DOHH2 (cell line): Measurements from ENCODE around the gene KRTAP12-4.
"Not testable (repeated sequence)": the region's sequence is repeated elsewhere in the genome, so short reads cannot be mapped to it uniquely, and the experiment has no call there.

Experiments
- H3F3A ChIP-seq: fragments of 200-600 bp; sonication (generic), shearing (Covaris generic); 2 replicates; pipeline ENCODE4 v1.6.0; 2016; ENCODE audit warnings: antibody characterized with exemption, mild to moderate bottlenecking; ENCODE audit not compliant: control insufficient read depth, insufficient read depth
- H3K27ac ChIP-seq: fragments of 200-600 bp; sonication (generic); 2 replicates; pipeline ENCODE4 v1.5.1; 2014; ENCODE audit warnings: low read depth, mild to moderate bottlenecking, low read length, moderate library complexity
- H3K27me3 ChIP-seq: fragments of 200-600 bp; sonication (generic); 2 replicates; pipeline ENCODE4 v1.6.1; 2014; ENCODE audit warnings: mild to moderate bottlenecking, low read length, mixed read lengths; ENCODE audit not compliant: control insufficient read depth
- H3K36me3 ChIP-seq: fragments of 200-600 bp; sonication (generic); 2 replicates; pipeline ENCODE4 v1.6.1; 2014; ENCODE audit warnings: mild to moderate bottlenecking, low read length, moderate library complexity, mixed read lengths; ENCODE audit not compliant: control insufficient read depth
- H3K4me1 ChIP-seq: fragments of 200-600 bp; sonication (generic); 2 replicates; pipeline ENCODE4 v1.6.1; 2014; ENCODE audit warnings: mild to moderate bottlenecking, low read length, mixed read lengths; ENCODE audit not compliant: control insufficient read depth
- H3K4me2 ChIP-seq: fragments of 200-600 bp; sonication (generic); 2 replicates; pipeline ENCODE4 v1.6.0; 2014; ENCODE audit warnings: mild to moderate bottlenecking, low read length, moderate library complexity
- H3K4me3 ChIP-seq: fragments of 200-600 bp; sonication (generic); 2 replicates; pipeline ENCODE4 v1.5.1; 2014; ENCODE audit warnings: mild to moderate bottlenecking, low read length, mixed read lengths
- H3K79me2 ChIP-seq: fragments of 200-600 bp; sonication (generic); 2 replicates; pipeline ENCODE4 v1.6.1; 2014; ENCODE audit warnings: mild to moderate bottlenecking, low read length, mixed read lengths; ENCODE audit not compliant: control insufficient read depth
- H3K9me2 ChIP-seq: fragments of 200-600 bp; sonication (generic); replicated peaks from 2 replicates; pipeline ENCODE4 v1.6.1; 2014; ENCODE audit warnings: mild to moderate bottlenecking, low read length, mixed read lengths; ENCODE audit not compliant: control insufficient read depth
- H3K9me3 ChIP-seq: fragments of 200-600 bp; sonication (generic); 2 replicates; pipeline ENCODE4 v1.6.1; 2014; ENCODE audit warnings: antibody characterized with exemption, low read length, mixed read lengths; ENCODE audit not compliant: control insufficient read depth, insufficient read depth
- H4K20me1 ChIP-seq: fragments of 200-600 bp; sonication (generic); 2 replicates; pipeline ENCODE4 v1.6.0; 2014; ENCODE audit warnings: low read depth, mild to moderate bottlenecking, antibody characterized with exemption, low read length, moderate library complexity; ENCODE audit not compliant: control insufficient read depth, insufficient read depth
- CTCF ChIP-seq: fragments of 200-600 bp; sonication (generic); IDR thresholded peaks from one replicate; pipeline ENCODE4 v1.5.1; 2014; ENCODE audit warnings: antibody characterized with exemption, mild to moderate bottlenecking, low read depth, low read length; ENCODE audit not compliant: poor library complexity, severe bottlenecking
- EZH2phosphoT487 ChIP-seq: fragments of 200-600 bp; sonication (generic); IDR thresholded peaks from 2 replicates; pipeline ENCODE4 v1.6.1; 2017; ENCODE audit warnings: borderline replicate concordance, mild to moderate bottlenecking, antibody characterized with exemption, low read length, moderate library complexity, mixed read lengths

KRTAP12-4 gene

GRCh38 chr21:44630440-44630839, 24.0 kb downstream of the KRTAP12-4 start:
- no peaks in the 10 kb centered on the region for H3F3A ChIP-seq
- peak overlapping the region; percentile 34 for H3K4me2 ChIP-seq
- H3K9me2 ChIP-seq: no peaks in the 10 kb centered on the region
- H4K20me1 ChIP-seq: no peaks in the 10 kb centered on the region
- no peak for TF ChIP-seq EZH2phosphoT487
- TF ChIP-seq CTCF: no peak
- no peaks in the 10 kb centered on the region for H3K27me3 ChIP-seq
- no peak overlapping the region for H3K27ac ChIP-seq
- peaks cover 41% of the 10 kb centered on the region for H3K9me3 ChIP-seq
- H3K4me1 ChIP-seq: peaks cover 12% of the 10 kb centered on the region
- H3K4me3 ChIP-seq: peak overlapping the region; percentile 20; the same call in 1 of the 2 replicates
- no peaks in the 10 kb centered on the region for H3K36me3 ChIP-seq
- no peaks in the 10 kb centered on the region for H3K79me2 ChIP-seq

GRCh38 chr21:44628707-44629391, 25.6 kb downstream of the KRTAP12-4 start:
- Histone ChIP-seq H4K20me1 (no peaks in the 10 kb centered on the region), H3K79me2 (no peaks in the 10 kb centered on the region), H3K4me3 (no peak overlapping the region), H3K27me3 (no peaks in the 10 kb centered on the region), H3K27ac (no peak overlapping the region), H3K4me2 (no peak overlapping the region), H3K9me2 (no peaks in the 10 kb centered on the region), H3F3A (no peaks in the 10 kb centered on the region), H3K36me3 (no peaks in the 10 kb centered on the region), H3K9me3 (peaks cover 49% of the 10 kb centered on the region), H3K4me1 (peaks cover 12% of the 10 kb centered on the region)
- TF ChIP-seq EZH2phosphoT487: no peak
- no peak for TF ChIP-seq CTCF

GRCh38 chr21:44627831-44628233, 26.6 kb downstream of the KRTAP12-4 start:
- not testable (repeated sequence) for H3K4me2 ChIP-seq, H3K4me3 ChIP-seq, H4K20me1 ChIP-seq, H3K9me2 ChIP-seq, H3K27me3 ChIP-seq, H3K27ac ChIP-seq, H3K36me3 ChIP-seq, H3K79me2 ChIP-seq, H3F3A ChIP-seq
- Histone ChIP-seq H3K9me3 (peaks cover 53% of the 10 kb centered on the region), H3K4me1 (peaks cover 12% of the 10 kb centered on the region)

GRCh38 chr21:44627181-44627822, 27.2 kb downstream of the KRTAP12-4 start:
- H3K27me3 ChIP-seq, H4K20me1 ChIP-seq, H3K9me2 ChIP-seq, H3K36me3 ChIP-seq, H3K4me2 ChIP-seq, H3K27ac ChIP-seq, H3K79me2 ChIP-seq, H3K4me3 ChIP-seq, H3F3A ChIP-seq: not testable (repeated sequence)
- H3K9me3 ChIP-seq: peaks cover 52% of the 10 kb centered on the region
- peaks cover 12% of the 10 kb centered on the region for H3K4me1 ChIP-seq
